Hypothalamus (tissue), 51 donors: ENCODE measurements around the gene CPTP.

ENCODE experiments used
- DNase-seq, 51 donors: peaks; one replicate each; lab custom pipeline; 2025; lab: John Stamatoyannopoulos, UW

The CPTP gene

DNA sequence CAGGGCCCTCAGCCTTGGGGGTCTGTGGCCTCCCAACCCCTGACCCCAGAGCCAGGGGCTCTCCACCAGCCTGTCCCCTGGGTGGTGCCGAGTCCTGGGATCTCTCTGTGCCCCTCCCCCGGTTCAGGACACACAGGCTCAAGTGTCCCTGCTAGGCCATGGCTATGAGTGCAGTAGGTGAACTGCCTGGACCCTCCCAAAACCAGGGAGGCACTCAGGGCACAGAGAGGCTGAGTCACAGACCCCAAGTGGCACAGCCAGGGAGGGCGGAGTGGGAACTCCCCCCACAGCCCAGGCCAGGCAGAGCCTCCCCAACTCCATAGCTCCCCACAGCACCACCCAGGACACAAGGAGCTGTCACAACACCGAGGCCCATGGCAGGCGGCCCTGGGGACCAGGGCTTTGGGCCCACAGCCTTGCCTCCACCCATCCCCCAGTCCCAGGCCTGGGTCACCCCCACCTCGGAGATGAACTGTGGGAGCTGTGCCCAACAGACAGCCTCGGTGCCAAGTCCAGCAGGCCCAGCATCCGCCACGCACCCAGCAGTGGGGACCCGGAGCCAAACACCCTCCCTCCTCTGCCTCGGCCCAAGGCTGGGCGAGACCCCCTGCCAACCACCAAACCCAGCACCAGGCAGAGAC, 21.4 kb downstream of the CPTP start:
- peak in 4 of 51 donors; percentile 28 to 34 (median 31) for DNase-seq

DNA sequence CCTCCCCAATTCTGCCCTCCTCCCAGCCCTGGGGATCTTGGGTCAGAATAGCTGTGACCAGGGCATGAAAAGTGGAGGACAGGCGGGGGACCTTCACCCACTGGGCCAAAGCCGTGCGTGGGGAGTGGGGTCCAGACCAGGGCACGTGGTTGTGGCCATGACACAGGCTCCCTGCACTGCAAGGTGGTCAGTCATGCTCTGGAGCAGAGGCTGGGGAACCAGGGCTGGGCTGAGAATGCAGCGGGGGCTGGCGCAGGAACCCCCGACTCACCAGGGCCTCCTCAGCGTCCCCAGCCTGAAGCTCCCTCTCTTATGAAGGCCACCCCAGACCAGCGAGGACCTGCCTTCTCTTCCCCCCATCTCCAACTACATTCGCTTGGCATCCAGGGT, 21.9 kb downstream of the CPTP start:
- DNase-seq, result no peak

DNA sequence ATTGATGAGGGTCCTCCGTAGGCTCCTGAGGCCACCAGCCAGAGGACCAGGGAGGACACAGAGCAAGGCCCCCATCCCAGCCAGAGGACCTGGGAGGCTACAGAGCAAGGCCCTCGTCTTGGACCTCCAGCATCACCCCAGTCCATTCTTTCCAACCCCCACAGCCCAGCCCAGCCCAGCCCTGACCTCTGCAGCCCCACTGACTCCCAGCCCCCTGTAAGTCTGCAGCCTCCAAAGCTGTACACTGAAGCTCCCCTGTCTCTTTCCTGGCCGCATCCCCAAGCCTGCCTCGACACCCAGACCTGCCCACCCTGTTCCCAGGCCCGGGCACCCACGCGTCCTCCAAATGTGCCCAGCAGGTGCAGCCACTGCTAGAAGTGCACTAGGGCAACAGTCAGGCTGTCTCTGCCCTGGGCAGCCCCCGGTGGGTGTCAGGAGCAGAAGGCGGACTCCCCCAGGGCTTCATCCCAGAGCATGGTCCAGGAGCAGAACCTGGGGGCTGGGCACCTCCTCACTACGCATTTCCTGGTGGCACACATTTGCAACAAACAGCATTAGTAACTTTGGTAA, 22.5 kb downstream of the CPTP start:
- DNase-seq, result no peak

DNA sequence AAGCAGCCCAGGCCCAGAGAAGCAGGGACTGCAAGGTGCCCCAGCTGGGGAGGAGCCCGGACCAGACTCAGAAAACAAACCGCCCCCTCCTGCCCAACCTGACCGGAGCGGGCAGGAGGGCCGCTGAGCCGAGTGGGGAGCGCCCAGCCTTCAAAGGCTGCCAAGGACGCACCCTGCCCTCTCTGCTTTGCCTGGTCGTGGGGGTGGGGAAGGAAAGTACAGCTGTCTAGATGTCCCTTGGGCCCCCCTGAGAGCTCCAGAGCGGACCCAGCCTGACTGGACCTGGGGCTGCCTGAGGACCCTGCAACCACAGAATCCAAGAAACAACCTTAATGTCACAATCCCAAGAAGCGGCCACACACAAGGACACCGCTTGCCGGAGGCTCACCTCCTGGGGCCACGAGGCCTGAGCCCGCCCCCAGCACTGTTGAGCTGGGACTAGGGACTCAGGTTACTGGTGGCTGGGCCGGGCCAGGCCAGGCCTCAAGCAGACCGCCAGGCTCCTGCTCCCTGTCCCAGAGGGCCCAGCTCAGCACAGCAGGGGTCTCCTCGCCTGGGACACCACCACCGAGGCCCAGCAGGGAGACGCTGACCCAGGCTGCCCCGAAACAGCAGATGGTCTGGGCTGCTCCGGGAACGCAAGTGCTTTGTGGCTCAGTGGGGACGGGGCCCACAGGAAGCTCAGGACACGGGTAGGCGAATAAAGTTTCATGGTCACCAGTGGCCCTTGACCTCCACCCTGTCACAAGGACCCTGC, 23.2 kb downstream of the CPTP start:
- no peak for DNase-seq

DNA sequence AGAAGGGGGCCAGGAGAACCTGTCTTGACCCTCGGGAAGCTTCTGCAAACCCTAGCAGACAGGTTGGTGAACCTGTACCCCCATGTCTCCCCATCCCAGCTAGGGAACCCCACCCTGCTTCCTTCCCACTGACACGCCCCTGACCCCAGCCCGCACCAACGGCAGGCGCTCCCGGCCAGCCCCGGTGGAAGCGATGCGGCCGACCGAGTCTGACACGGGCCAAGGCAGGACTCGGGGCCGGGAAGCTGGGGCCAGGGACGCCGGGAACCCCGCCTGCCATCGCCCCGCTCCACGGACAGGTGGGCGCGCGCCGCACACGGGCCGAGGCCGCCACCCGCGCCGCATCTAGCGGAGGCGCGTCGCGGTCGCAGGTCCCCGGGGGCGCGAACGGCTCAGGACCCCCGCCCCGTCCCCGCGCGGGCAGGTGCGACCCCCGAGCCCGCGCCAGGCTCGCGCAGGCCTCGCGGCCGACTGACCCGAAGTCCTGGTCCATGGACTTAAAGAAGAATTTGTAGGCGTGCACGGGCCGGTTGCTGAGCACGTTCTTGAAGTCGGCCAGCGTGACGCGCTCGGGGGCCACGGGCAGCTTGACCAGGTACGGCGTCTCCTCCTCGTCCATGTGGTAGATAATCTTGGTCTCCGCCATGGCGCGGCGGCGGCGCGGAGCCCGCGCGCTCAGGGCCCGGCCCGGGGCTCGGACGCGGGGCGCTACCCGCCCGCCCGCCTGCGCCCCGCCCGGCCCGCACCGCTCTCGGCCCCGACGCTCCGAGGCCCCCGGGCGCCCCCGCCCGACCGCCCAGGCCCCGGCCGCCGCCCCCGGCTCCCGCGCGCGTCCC, 24.0 kb downstream of the CPTP start:
- DNase-seq, result peak in 3 of 51 donors; percentile 27 to 43 (median 37)

DNA sequence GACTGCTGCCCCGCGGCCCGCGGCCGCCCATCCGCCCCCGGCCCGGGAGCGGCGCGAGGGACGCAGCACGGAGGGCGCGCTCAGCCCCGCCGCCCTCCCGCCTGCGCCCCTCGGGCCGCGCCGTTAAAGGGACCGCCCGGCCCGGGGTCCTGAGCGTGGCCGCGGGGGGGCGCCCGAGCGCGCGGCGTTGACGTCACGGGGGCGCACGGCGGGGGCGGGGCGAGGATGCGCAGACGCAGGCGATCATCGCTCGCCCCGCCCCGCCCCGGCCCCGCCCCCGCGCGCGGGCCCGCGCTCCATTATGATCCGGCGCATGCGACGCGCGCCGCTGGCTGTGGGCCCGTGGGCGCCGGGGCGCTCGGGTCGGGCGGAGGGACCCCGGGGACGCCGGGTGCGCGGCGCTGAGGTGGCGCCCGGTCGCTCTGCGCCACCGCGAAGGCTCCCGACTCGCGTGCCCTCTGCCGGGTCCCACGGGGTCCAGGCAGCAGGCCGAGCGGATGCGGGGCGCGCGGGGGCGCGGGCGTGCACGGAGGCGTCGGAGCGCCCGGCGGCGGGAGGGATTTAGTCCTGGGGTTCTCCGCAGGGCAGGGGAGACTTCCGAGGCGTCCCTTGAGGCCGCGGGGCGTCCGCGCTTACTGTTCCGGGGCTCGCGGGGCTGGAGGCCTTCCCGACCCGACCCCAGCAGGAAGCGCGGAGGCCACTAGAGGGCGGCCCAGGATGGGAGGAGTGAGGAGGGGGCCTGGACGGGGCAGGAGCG, 24.8 kb downstream of the CPTP start, which contains the start of gene DVL1:
Gene DVL1, minus strand, starts transcription at position 163 of the 757 bp plus-strand sequence. CDS start 353 bp downstream, outside the sequence.
- peak in 36 of 51 donors; percentile 17 to 82 (median 55) for DNase-seq

DNA sequence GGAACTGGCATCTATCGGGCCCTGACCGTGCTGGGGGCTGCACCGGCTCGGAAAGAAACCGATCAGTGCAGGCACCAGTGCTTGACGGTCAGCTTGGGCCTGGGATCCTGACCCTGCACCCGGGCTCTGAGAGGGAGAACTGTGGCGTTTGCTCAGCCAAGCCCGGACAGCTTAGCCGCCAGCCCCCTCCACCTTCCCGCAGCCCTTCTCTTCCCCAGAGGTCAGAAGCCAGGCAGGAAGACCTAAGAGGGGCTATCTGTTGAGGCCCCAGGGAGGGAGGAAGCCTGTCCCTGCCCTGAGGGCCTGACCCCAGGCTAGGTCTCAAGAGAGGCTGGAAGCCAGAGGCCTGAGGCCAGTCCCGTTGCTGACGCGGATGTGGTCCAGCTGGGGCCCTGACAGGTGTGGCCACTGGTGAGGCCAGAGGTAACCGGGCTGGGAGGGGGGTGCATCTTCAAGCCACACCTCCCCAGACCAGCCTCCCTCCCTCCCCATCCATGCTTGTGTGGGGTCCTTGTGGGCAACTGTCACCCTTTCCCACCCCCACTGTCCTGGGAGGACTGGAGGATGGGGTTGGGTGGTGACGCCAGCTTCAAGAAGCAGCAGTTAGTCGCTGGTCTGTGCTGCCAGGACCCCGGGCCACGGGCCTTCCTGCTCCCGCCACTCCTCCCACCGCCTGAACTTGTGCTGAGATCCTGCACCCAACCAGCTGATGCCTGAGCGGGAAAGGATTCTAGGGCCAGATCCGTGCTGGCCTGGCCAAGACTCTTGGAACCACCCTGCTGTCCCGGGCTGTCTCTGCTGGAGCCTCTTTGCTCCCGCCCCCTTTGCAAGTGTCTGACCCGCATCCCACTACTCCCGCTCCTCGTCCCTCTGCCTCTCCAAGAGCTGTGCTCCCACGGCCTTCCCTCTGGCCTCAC, 27.2 kb downstream of the CPTP start:
- no peak for DNase-seq

DNA sequence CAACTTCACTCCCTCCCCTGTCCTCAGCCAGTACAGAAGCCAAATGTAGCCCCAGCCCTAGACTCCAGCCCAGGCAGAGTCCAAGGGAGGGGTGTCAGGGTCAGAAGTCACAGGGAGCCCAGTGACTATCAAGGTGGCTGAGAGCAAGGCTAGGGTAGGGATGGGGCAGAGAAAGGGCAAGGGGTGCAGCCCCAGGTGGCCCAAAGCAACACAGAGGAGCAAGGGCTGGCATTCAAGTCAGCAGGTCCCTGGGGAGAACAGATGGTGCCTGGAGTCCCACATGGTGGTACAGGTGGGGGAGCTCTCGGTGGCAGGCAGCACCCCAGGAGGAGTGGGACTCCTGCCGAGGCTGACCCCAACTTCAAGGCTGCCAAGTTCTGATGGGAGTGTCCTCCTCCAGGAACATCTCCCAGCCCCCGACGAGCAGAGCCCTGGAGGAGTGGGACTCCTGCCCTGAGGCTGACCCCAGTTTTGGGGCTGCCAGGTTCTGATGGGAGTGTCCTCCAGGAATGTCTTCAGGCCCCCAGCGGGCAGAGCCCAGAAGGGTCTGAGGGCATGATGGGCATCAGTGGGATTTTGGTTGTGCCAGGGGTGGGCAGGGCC, 28.3 kb downstream of the CPTP start:
- DNase-seq, result no peak

DNA sequence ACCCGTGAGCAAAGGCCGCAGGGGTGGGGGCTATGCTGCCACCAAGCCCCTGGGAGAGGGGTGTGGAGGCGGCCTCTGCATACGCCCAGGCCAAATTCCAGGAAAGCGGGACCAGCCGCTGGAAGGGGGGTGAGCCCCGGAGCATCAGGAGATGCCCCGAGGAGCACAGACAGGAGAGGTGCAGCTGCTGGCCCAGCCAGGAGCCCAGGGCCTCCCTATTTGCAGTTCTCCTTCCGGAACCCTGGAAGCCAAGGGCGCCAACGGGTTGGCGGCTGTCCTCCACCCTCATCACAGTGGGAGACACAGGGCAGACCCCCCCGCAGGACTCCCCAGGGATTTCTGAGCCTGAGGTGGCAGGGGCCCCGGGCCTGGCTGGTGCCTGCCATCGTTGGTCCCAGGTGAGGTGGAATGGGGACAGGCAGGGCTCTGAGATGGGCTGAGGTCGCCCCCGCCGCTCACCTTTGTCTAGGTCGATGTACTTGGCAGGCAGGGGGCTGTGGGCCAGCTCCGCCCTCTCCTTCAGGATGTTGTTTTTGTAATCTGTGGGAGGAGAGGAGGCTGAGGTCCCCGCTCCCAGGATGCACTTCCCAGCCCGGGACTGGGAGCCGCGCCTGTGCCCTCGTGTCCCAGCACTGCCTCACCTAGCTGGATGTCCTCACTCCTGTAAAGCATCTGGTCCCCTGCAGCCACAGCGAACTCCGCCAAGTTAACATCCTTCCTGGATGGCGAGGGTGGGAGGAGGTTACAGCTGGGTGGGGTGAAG, 29.0 kb downstream of the CPTP start:
- no peak for DNase-seq

DNA sequence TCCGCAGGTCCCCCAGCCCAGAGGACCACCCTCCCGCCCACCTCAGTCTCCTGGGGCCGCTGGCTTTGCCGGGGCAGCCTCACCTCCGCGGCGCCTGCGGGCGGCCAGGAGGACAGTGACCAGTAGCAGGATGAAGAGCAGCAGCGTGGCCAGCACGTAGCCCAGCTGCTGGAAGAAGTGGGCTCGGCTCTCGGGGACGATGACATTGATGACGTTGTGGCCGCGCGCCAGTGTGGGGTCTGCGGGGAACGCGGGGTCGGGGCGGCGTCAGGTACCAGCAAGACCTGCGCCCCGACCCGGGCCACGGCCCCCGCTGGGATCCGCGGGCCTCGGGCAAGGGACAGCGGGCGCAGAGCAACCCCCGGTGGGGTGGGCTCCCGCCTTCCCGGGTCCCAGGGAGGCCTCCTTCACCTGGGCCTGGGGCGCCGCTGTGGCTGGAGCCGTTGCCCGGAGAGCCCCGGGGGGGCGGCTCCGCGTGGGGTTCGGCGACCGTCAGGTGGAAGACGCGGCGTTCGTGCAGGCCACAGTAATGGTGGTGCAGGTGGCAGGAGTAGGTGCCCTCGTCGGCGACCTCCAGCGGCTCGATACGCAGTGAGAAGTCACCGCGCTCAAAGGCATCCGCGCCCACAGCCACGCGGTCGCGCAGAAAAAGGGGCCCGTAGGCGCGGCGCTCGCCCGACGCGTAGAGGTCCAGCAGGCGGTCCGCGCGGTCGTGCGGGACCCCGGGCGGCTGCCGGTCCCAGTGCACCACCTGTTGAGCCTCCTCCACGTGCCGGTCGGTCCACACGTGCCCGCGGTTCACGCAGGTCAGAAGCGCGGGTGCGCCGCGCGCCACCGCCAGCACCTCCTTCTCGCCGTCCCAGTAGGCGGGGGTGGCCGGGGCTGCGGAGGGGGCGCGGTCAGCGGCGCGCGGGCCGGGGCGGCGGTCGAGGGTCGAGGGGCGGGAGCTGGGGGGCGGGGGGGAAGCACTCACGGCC, 30.0 kb downstream of the CPTP start:
- no peak for DNase-seq

DNA sequence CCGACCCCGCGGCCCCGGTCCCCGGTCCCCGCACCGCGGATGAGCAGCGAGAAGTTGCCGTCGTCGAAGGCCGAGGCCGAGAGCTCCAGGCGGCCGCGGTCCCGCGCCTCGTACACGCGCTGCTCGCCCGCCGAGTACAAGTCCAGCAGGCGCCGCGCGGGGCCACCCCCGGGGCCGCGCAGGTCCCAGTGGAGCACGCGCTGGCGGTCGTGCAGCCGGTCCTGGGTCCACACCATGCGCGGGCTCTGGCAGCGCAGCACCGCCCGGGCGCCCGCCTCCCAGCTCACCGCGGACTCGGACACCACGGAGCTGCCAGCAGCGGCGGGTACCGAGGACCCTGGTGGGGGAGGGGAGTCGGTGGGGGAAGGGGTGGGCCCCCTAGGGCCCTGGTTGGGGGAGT, 30.8 kb downstream of the CPTP start:
- DNase-seq, result peak in 11 of 51 donors; percentile 8 to 62 (median 24)

DNA sequence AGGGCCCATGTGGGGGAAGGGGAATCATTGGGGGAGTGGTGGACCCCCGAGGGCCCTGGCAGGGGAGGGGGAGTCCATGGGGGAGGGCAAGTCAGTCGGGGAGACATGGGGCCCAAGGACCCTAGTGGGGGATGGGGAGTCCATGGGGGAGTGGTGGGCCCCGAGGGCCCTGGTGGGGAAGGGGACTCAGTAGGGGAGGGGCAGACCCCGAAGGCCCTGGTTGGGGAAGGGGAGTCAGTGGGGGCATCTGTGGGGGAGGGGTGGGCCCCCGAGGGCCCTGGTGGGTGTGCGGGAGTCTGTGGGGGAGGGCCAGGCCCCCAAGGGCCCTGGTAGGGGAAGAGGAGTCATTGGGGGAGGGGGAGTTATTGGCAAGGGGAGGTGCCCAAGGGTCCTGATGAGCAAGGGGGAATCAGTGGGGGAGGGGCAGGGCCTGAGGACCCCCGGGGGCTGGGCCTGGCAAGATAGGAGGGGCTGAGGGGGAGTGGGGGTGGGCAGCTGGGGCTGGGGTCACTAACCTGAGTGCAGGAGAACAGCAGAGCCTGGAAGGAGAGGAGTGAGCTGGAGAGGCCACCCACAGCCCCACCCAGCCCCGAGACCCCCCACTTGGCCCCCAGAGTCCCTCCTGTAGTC, 31.7 kb downstream of the CPTP start:
- DNase-seq, result no peak

DNA sequence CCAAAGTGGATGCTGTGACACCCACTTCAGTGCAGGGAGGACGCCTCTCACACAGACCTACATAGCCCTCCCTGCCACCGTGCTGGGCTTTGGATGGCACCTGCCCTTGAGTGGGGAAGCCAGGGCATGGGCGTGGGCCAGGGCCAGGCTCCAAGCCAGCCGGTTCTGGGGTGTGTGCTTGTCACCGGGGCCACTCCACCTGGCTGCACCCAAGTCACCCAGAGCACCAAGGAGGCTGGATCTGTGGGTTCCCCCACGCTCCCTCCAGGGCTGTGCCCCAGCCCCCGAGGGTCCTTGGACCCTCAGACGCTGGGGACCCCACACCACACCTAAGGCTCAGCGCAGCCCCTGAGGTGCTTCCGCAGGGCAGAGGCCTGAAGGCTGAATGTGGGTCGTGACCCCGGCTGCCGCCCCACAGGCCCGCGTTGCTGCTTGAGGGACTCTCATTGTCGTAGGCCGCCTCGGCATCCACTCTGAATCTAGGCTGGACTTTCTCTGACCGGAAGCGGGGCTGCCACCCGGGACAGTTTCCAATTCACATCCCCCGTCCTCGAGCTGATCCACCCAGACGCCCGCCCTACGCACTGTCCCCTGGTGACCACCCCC, 32.3 kb downstream of the CPTP start:
- no peak for DNase-seq

DNA sequence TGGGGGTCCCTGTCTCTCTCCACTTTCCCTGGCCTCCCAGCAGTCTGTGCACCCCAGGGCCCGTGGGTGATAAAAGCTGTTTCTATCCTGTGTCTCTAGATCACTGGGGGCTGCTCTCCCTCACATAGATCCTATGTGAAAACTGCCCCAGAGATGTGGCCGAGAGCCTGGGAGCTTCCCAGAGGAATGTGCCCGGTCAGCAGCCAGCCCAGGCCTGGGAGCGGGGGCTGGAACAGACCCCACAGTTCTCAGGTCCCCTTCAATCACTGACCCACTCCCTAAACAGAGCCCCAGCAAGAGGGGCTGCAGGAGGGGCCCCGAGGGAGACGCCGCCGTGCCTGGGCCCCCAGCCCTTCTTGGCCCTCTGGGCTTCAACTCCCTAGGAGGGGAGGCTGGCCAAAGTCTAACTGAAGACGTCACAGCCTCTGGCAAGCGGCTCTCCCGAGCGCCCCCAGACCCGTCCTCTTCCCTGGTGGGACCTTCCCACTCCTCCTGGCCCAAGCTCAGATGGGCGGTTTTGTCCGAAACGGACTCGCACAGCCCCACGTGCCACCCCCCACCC, 33.4 kb downstream of the CPTP start:
- no peak for DNase-seq
